ENCODE results near the gene LAYN. TPM values are rescaled to one million over a fixed set of nuclear protein-coding genes. Genes with fewer than 3 reads are reported as not detected.

LAYN gene
- total RNA-seq, 2 experiments from 2014 or later = 1.3 to 1.4 TPM

- ATAC-seq (ENCODE audit: poor library complexity) = no peak
- no peak overlapping the region for H3K4me3 Mint-ChIP-seq
Measured at GRCh38 chr11:111500481-111500880, 40.0 kb upstream of the LAYN start.

GRCh38 chr11:111502611-111503010 is 37.9 kb upstream of the LAYN start:
- Histone ChIP-seq H3K36me3 (ENCODE audit: insufficient read depth, low read length) (no peaks in the 10 kb centered on the region), H3K4me1 (ENCODE audit: insufficient read depth, low read length) (no peaks in the 10 kb centered on the region), H3K27ac (ENCODE audit: low read depth in 1 of 2, low read length in 2 of 2) (no peak overlapping the region), H3K4me3 (ENCODE audit: low read length) (no peak overlapping the region), H3K9me3 (ENCODE audit: control insufficient read depth in 1 of 2, insufficient read depth in 1 of 2, low read length in 2 of 2) (no peaks in the 10 kb centered on the region), H3K27me3 (ENCODE audit: control insufficient read depth in 1 of 2, insufficient read depth in 2 of 2, low read length in 2 of 2) (peaks cover 0 to 6% of the 10 kb centered on the region in 2 experiments)
- Mint-ChIP-seq H3K27ac (no peak overlapping the region), H3K36me3 (ENCODE audit: low read depth) (no peaks in the 10 kb centered on the region), H3K27me3 (peaks cover 36% of the 10 kb centered on the region), H3K9me3 (no peaks in the 10 kb centered on the region), H3K4me3 (no peak overlapping the region), H3K4me1 (ENCODE audit: low read depth) (no peaks in the 10 kb centered on the region)
- ChIA-PET POLR2A (no interaction called here), CTCF (no interaction called here)
- ATAC-seq (ENCODE audit: poor library complexity) (no peak), DNase-seq (no peak)
- TF ChIP-seq CTCF (IDR thresholded peaks at IDR 0.05) = no peak
- intact Hi-C loops (cut with DNase I, micrococcal nuclease) = no loop called here

More at GRCh38 chr11:111500481-111500880, 40.0 kb upstream of the LAYN start:
- H3K36me3 ChIP-seq (ENCODE audit: insufficient read depth, low read length) = no peaks in the 10 kb centered on the region
- peaks cover 0 to 6% of the 10 kb centered on the region in 2 experiments for H3K27me3 ChIP-seq (ENCODE audit: control insufficient read depth in 1 of 2, insufficient read depth in 2 of 2, low read length in 2 of 2)
- Mint-ChIP-seq H3K4me1 (ENCODE audit: low read depth) (no peaks in the 10 kb centered on the region), H3K36me3 (ENCODE audit: low read depth) (no peaks in the 10 kb centered on the region), H3K9me3 (no peaks in the 10 kb centered on the region), H3K27me3 (peaks cover 32% of the 10 kb centered on the region), H3K27ac (no peak overlapping the region)
- no peak overlapping the region for H3K27ac ChIP-seq (ENCODE audit: low read depth in 1 of 2, low read length in 2 of 2)
- CTCF ChIA-PET = interaction anchor here (1.0 kb wide), 1 partner anchor 14 kb away, joined by 3 read pairs; no protein-coding TSS in a partner anchor
- DNase-seq = no peak
- no peak overlapping the region for H3K4me3 ChIP-seq (ENCODE audit: low read length)
- TF ChIP-seq CTCF (IDR thresholded peaks at IDR 0.05) = no peak
- no peaks in the 10 kb centered on the region for H3K9me3 ChIP-seq (ENCODE audit: control insufficient read depth in 1 of 2, insufficient read depth in 1 of 2, low read length in 2 of 2)
- H3K4me1 ChIP-seq (ENCODE audit: insufficient read depth, low read length) = no peaks in the 10 kb centered on the region
- intact Hi-C loops (cut with DNase I, micrococcal nuclease) = no loop called here
- POLR2A ChIA-PET = interaction anchor here (0.8 kb wide), 1 partner anchor 14 kb away, joined by 3 read pairs; no protein-coding TSS in a partner anchor

- Mint-ChIP-seq H3K4me1 (ENCODE audit: low read depth) (peaks cover 20% of the 10 kb centered on the region), H3K27ac (no peak overlapping the region), H3K27me3 (peaks cover 56% of the 10 kb centered on the region), H3K36me3 (ENCODE audit: low read depth) (no peaks in the 10 kb centered on the region), H3K4me3 (no peak overlapping the region), H3K9me3 (no peaks in the 10 kb centered on the region)
- Histone ChIP-seq H3K4me1 (ENCODE audit: insufficient read depth, low read length) (peaks cover 9% of the 10 kb centered on the region), H3K27ac (ENCODE audit: low read depth in 1 of 2, low read length in 2 of 2) (no peak overlapping the region), H3K9me3 (ENCODE audit: control insufficient read depth in 1 of 2, insufficient read depth in 1 of 2, low read length in 2 of 2) (no peaks in the 10 kb centered on the region), H3K27me3 (ENCODE audit: control insufficient read depth in 1 of 2, insufficient read depth in 2 of 2, low read length in 2 of 2) (peaks cover 24 to 37% of the 10 kb centered on the region in 2 experiments), H3K4me3 (ENCODE audit: low read length) (no peak overlapping the region), H3K36me3 (ENCODE audit: insufficient read depth, low read length) (no peaks in the 10 kb centered on the region)
- ATAC-seq (ENCODE audit: poor library complexity) (no peak), DNase-seq (no peak)
- TF ChIP-seq CTCF (IDR thresholded peaks at IDR 0.05) = no peak
- POLR2A ChIA-PET = interaction anchor here (0.5 kb wide), 1 partner anchor 11 kb away, joined by 3 read pairs; no protein-coding TSS in a partner anchor
- CTCF ChIA-PET = no interaction called here
- intact Hi-C loops (cut with DNase I, micrococcal nuclease) = no loop called here
Measured at GRCh38 chr11:111510311-111510710, 30.2 kb upstream of the LAYN start.
